IMR-90 (cell line): ENCODE data around the gene TMA7. TPM values are rescaled to one million over a fixed set of nuclear protein-coding genes. Genes with fewer than 3 reads are reported as not detected.

Experiments
- ATAC-seq: fragments of 200-7000 bp; cut with Tn5 transposase; 2 replicates; pipeline ENCODE4 v1.9.1; 2020; ENCODE audit warnings: low read depth, mild to moderate bottlenecking, moderate library complexity
- BruUV-seq: library from RNA; stranded (reverse); fragments of 400-500 nt; replicated peaks from 2 replicates; lab custom pipeline; 2021; lab: Mats Ljungman, UMichigan
- CTCF ChIA-PET: fragments of 300-600 bp; formaldehyde crosslinking; extraction: SDS; loops from one replicate; lab custom pipeline; 2021; ENCODE audit warnings: antibody characterized with exemption; lab: Yijun Ruan, JAX
- POLR2A ChIA-PET: fragments of 300-600 bp; sonication (Branson Sonifier 250); formaldehyde crosslinking; loops from one replicate; lab custom pipeline; 2022; ENCODE audit warnings: antibody characterized with exemption; ENCODE audit not compliant: unreplicated experiment; lab: Charles Lee
- DNase-seq: peaks from one replicate; pipeline ENCODE4 v3.0.0; 2013
- H2AFZ ChIP-seq: replicated peaks from 2 replicates; pipeline ENCODE3; 2013; ENCODE audit warnings: low read length, mild to moderate bottlenecking; ENCODE audit not compliant: poor library complexity
- H2AK5ac ChIP-seq: 2 replicates; pipeline ENCODE4 v1.6.1; 2013; ENCODE audit warnings: low read depth, low read length, inconsistent platforms
- H2AK9ac ChIP-seq: replicated peaks from 2 replicates; pipeline ENCODE3; 2013; ENCODE audit warnings: mild to moderate bottlenecking, low read depth, low read length, moderate library complexity; ENCODE audit not compliant: poor library complexity
- H2BK120ac ChIP-seq: 2 replicates; pipeline ENCODE4 v1.6.1; 2013; ENCODE audit warnings: low read depth, low read length, inconsistent platforms
- H2BK15ac ChIP-seq: 3 replicates; pipeline ENCODE4 v1.6.1; 2013; ENCODE audit warnings: low read depth, low read length, inconsistent platforms
- H2BK20ac ChIP-seq: 2 replicates; pipeline ENCODE4 v1.6.1; 2013; ENCODE audit warnings: low read depth, mild to moderate bottlenecking, inconsistent platforms, low read length, moderate library complexity
- H2BK5ac ChIP-seq: 2 replicates; pipeline ENCODE4 v1.6.1; 2013; ENCODE audit warnings: mild to moderate bottlenecking, low read depth, low read length, inconsistent platforms; ENCODE audit not compliant: poor library complexity, severe bottlenecking
- H3K14ac ChIP-seq: replicated peaks from 2 replicates; pipeline ENCODE4 v1.6.1; 2013; ENCODE audit warnings: low read depth, low read length, inconsistent platforms
- H3K18ac ChIP-seq: 2 replicates; pipeline ENCODE4 v1.6.1; 2013; ENCODE audit warnings: low read depth, low read length, control low read depth
- H3K23ac ChIP-seq: 2 replicates; pipeline ENCODE4 v1.6.1; 2013; ENCODE audit warnings: low read depth, low read length, inconsistent platforms
- H3K27ac ChIP-seq: 2 replicates; pipeline ENCODE4 v1.5.1; 2013; ENCODE audit warnings: mild to moderate bottlenecking, control low read depth, low read length; ENCODE audit not compliant: insufficient read depth
- H3K27me3 ChIP-seq: 2 replicates; pipeline ENCODE4 v1.6.1; 2013; ENCODE audit warnings: low read length; ENCODE audit not compliant: control insufficient read depth, insufficient read depth
- H3K36me3 ChIP-seq: 2 replicates; pipeline ENCODE4 v1.6.1; 2013; ENCODE audit warnings: low read length, mixed read lengths; ENCODE audit not compliant: control insufficient read depth, insufficient read depth
- H3K4ac ChIP-seq: 2 replicates; pipeline ENCODE4 v1.6.1; 2013; ENCODE audit warnings: low read depth, low read length, inconsistent platforms
- H3K4me1 ChIP-seq: 2 replicates; pipeline ENCODE4 v1.6.1; 2013; ENCODE audit warnings: low read length, mixed read lengths; ENCODE audit not compliant: control insufficient read depth, insufficient read depth
- H3K4me2 ChIP-seq: 2 replicates; pipeline ENCODE4 v1.6.1; 2013; ENCODE audit warnings: low read depth, mild to moderate bottlenecking, control low read depth, low read length, moderate library complexity
- H3K4me3 ChIP-seq: 2 replicates; pipeline ENCODE4 v1.5.1; 2013; ENCODE audit warnings: low read depth, mild to moderate bottlenecking, control low read depth, low read length, moderate library complexity; ENCODE audit not compliant: insufficient read depth
- H3K56ac ChIP-seq: 2 replicates; pipeline ENCODE4 v1.6.1; 2013; ENCODE audit warnings: low read length, inconsistent platforms; ENCODE audit not compliant: insufficient read depth; ENCODE audit errors: extremely low read depth
- H3K79me1 ChIP-seq, 2 experiments: 2 replicates each; pipeline ENCODE4 v1.6.1; 2013; ENCODE audit warnings: low read length in 2 of 2, inconsistent platforms in 1 of 2, low read depth in 1 of 2
- H3K9ac ChIP-seq: 2 replicates; pipeline ENCODE4 v1.6.1; 2013; ENCODE audit warnings: low read depth, low read length, control low read depth
- H3K9me1 ChIP-seq: 2 replicates; pipeline ENCODE4 v1.6.1; 2013; ENCODE audit warnings: low read length, inconsistent platforms; ENCODE audit not compliant: insufficient read depth
- H3K9me3 ChIP-seq: 2 replicates; pipeline ENCODE4 v1.6.1; 2013; ENCODE audit warnings: low read length; ENCODE audit not compliant: control insufficient read depth, insufficient read depth
- H4K20me1 ChIP-seq: 2 replicates; pipeline ENCODE4 v1.6.1; 2013; ENCODE audit warnings: low read length, inconsistent platforms; ENCODE audit not compliant: insufficient read depth
- H4K5ac ChIP-seq: 2 replicates; pipeline ENCODE4 v1.6.1; 2013; ENCODE audit warnings: mild to moderate bottlenecking, low read depth, low read length, control low read depth
- H4K8ac ChIP-seq, 2 experiments: 2 replicates each; pipeline ENCODE4 v1.6.1; 2013; ENCODE audit warnings: low read depth in 2 of 2, low read length in 2 of 2, control low read depth in 1 of 2, inconsistent platforms in 1 of 2
- H4K91ac ChIP-seq: 2 replicates; pipeline ENCODE4 v1.6.1; 2013; ENCODE audit warnings: low read depth, low read length, inconsistent platforms; ENCODE audit not compliant: insufficient read depth
- CEBPB ChIP-seq: IDR thresholded peaks from 2 replicates; pipeline ENCODE4 v1.6.1; 2012; ENCODE audit warnings: low read depth, low read length, improper control_type of control experiment
- CHD1 ChIP-seq: IDR thresholded peaks from 2 replicates; pipeline ENCODE4 v1.6.1; 2012; ENCODE audit warnings: low read depth, low read length, improper control_type of control experiment
- FOS ChIP-seq: fragments of 150-350 bp; IDR thresholded peaks from 2 replicates; pipeline ENCODE4 v1.6.1; 2016; ENCODE audit warnings: low read depth, low read length
- MAZ ChIP-seq: IDR thresholded peaks from 2 replicates; pipeline ENCODE4 v1.6.1; 2012; ENCODE audit warnings: low read depth, mild to moderate bottlenecking, low read length, improper control_type of control experiment, moderate library complexity, borderline replicate concordance
- NFE2L2 ChIP-seq: fragments of 150-350 bp; IDR thresholded peaks from 2 replicates; pipeline ENCODE4 v1.6.1; 2016; ENCODE audit warnings: low read depth, mild to moderate bottlenecking, low read length
- RAD21 ChIP-seq: IDR thresholded peaks from 2 replicates; pipeline ENCODE4 v1.6.1; 2012; ENCODE audit warnings: low read length, improper control_type of control experiment
- RCOR1 ChIP-seq: IDR thresholded peaks from 2 replicates; pipeline ENCODE4 v1.6.1; 2012; ENCODE audit warnings: mild to moderate bottlenecking, low read length, improper control_type of control experiment; ENCODE audit not compliant: insufficient replicate concordance
- RFX5 ChIP-seq: IDR thresholded peaks from 2 replicates; pipeline ENCODE4 v1.8.0; 2012; ENCODE audit warnings: low read depth, mild to moderate bottlenecking, low read length, moderate library complexity
- SMC3 ChIP-seq: fragments of 150-350 bp; IDR thresholded peaks from 2 replicates; pipeline ENCODE4 v1.6.1; 2016; ENCODE audit warnings: low read depth, mild to moderate bottlenecking, antibody characterized with exemption, low read length, moderate library complexity
- WGBS, 2 experiments: methylation state at CpG; one replicate each; pipeline versions ENCODE4 v1.1.5 to v1.1.7; 2013; ENCODE audit warnings: missing lambda C conversion rate in 2 of 2; ENCODE audit not compliant: insufficient read length in 1 of 2; ENCODE audit errors: extremely low coverage in 2 of 2; 5-methylcytosine and 5-hydroxymethylcytosine counted together
- dilution Hi-C: fragments of 300-500 bp; cut with HindIII; formaldehyde crosslinking; loops from one replicate; pipeline ENCODE4 v1.14.3; 2018; ENCODE audit warnings: low sequenced_read_pairs; ENCODE audit not compliant: unreplicated experiment
- in situ Hi-C: fragments of 300-500 bp; cut with MboI; formaldehyde crosslinking; loops from 3 replicates; pipeline ENCODE4 v1.14.3; 2019; ENCODE audit warnings: low sequenced_read_pairs, inconsistent platforms, mixed read lengths
- intact Hi-C: fragments of 100-400 bp; cut with micrococcal nuclease; formaldehyde crosslinking; loops from 2 replicates; pipeline ENCODE4 v1.10.0; 2022
- polyA plus RNA-seq, 3 experiments: library from polyadenylated mRNA; depleted of rRNA; stranded (reverse); fragments of >200 nt; gene quantifications; 2 replicates each; pipeline ENCODE4 v1.2.3, GENCODE V29; 2012; ENCODE audit warnings: low replicate concordance in 1 of 3
- total RNA-seq: library from RNA; depleted of rRNA; stranded (reverse); fragments of >200 nt; gene quantifications from 2 replicates; pipeline ENCODE4 v1.2.3, GENCODE V29; 2012
- TF ChIP-seq, protein P1 (sequence below): conservative IDR thresholded peaks from 2 replicates; pipeline ENCODE4 v1.5.1; 2012; ENCODE audit warnings: mild to moderate bottlenecking, low read depth, low read length, improper control_type of control experiment
- TF ChIP-seq, protein P2 (sequence below): fragments of 150-350 bp; IDR thresholded peaks from 2 replicates; pipeline ENCODE4 v1.6.1; 2016; ENCODE audit warnings: low read depth, mild to moderate bottlenecking, low read length, moderate library complexity, borderline replicate concordance
- TF ChIP-seq, protein P3 (sequence below): fragments of 150-350 bp; IDR thresholded peaks from 2 replicates; pipeline ENCODE4 v1.6.1; 2017; ENCODE audit warnings: mild to moderate bottlenecking, antibody characterized with exemption, low read length, low read depth

Gene TMA7
- total and polyA plus RNA-seq, 2 of the 4 experiments (the other 2 are of a cell fraction), result 81.9 to 240 TPM

DNA sequence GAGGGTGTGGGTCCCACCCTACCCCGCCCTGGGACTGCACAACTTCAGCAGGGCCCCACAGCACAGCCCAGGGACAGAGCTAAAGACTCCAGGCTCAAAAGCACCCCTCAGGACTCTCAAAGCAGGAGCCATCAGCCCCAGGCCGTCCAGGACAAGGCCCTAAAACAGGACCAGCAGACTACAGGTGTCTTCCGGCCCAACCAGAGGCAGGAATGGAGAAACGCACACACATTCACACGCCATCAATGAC lies 32.5 kb downstream of the TMA7 start:
- Histone ChIP-seq H4K91ac (peak overlapping the region; percentile 93), H2AFZ (peak overlapping the region; percentile 95), H4K5ac (peak overlapping the region; percentile 77), H4K8ac (peak overlapping the region; percentile 91 to 97), H4K20me1 (no peaks in the 10 kb centered on the region; the same call in 1 of the 2 replicates), H3K23ac (peak overlapping the region; percentile 100), H3K18ac (peak overlapping the region; percentile 72), H2AK5ac (peak overlapping the region; percentile 98), H3K9me3 (no peaks in the 10 kb centered on the region), H3K4me3 (peak overlapping the region; percentile 68), H3K4me2 (peak overlapping the region; percentile 59), H3K79me1 (peaks cover 4 to 56% of the 10 kb centered on the region in 2 experiments), H3K9ac (peak overlapping the region; percentile 96), H3K56ac (peak overlapping the region; percentile 91), H3K36me3 (peaks cover 25% of the 10 kb centered on the region), H3K9me1 (peaks cover 12% of the 10 kb centered on the region; the same call in 1 of the 2 replicates), H2BK15ac (peak overlapping the region; percentile 82; the same call in 2 of the 3 replicates), H2AK9ac (peak overlapping the region; percentile 99), H3K4ac (peak overlapping the region; percentile 100), H2BK5ac (peak overlapping the region; percentile 94), H3K27me3 (no peaks in the 10 kb centered on the region), H2BK20ac (peak overlapping the region; percentile 50; the same call in 1 of the 2 replicates), H3K14ac (peak overlapping the region; percentile 100), H2BK120ac (peak overlapping the region; percentile 89), H3K4me1 (peaks cover 6% of the 10 kb centered on the region), H3K27ac (peak overlapping the region; percentile 94)
- TF ChIP-seq, protein P1, sequence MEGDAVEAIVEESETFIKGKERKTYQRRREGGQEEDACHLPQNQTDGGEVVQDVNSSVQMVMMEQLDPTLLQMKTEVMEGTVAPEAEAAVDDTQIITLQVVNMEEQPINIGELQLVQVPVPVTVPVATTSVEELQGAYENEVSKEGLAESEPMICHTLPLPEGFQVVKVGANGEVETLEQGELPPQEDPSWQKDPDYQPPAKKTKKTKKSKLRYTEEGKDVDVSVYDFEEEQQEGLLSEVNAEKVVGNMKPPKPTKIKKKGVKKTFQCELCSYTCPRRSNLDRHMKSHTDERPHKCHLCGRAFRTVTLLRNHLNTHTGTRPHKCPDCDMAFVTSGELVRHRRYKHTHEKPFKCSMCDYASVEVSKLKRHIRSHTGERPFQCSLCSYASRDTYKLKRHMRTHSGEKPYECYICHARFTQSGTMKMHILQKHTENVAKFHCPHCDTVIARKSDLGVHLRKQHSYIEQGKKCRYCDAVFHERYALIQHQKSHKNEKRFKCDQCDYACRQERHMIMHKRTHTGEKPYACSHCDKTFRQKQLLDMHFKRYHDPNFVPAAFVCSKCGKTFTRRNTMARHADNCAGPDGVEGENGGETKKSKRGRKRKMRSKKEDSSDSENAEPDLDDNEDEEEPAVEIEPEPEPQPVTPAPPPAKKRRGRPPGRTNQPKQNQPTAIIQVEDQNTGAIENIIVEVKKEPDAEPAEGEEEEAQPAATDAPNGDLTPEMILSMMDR, result no peak
- TF ChIP-seq, protein P2, sequence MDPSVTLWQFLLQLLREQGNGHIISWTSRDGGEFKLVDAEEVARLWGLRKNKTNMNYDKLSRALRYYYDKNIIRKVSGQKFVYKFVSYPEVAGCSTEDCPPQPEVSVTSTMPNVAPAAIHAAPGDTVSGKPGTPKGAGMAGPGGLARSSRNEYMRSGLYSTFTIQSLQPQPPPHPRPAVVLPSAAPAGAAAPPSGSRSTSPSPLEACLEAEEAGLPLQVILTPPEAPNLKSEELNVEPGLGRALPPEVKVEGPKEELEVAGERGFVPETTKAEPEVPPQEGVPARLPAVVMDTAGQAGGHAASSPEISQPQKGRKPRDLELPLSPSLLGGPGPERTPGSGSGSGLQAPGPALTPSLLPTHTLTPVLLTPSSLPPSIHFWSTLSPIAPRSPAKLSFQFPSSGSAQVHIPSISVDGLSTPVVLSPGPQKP, result no peak
- TF ChIP-seq CHD1, result no peak
- TF ChIP-seq MAZ, result no peak
- no peak for TF ChIP-seq NFE2L2
- TF ChIP-seq CEBPB, result no peak
- no peak for TF ChIP-seq RFX5
- TF ChIP-seq FOS, result no peak
- no peak for TF ChIP-seq SMC3
- TF ChIP-seq, protein P3, sequence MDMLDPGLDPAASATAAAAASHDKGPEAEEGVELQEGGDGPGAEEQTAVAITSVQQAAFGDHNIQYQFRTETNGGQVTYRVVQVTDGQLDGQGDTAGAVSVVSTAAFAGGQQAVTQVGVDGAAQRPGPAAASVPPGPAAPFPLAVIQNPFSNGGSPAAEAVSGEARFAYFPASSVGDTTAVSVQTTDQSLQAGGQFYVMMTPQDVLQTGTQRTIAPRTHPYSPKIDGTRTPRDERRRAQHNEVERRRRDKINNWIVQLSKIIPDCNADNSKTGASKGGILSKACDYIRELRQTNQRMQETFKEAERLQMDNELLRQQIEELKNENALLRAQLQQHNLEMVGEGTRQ, result no peak
- no peak for TF ChIP-seq RAD21
- no peak for TF ChIP-seq RCOR1
- DNase-seq (no peak), ATAC-seq (peak; percentile 59)
- ChIA-PET POLR2A (interaction anchor here (0.5 kb wide), 1 partner anchor 49 kb away, joined by 3 read pairs; no protein-coding TSS in a partner anchor), CTCF (interaction anchor here (0.7 to 1.6 kb wide), 5 partner anchors 13 to 76 kb away, joined by 3 read pairs; no protein-coding TSS in a partner anchor)
- dilution Hi-C loops, result no loop called here
- intact Hi-C loops, result loop anchor here (2.0 kb wide), 2 partner anchors 76 to 162 kb away; partner anchors contain the start of gene SLC26A6
- in situ Hi-C loops, result no loop called here
- WGBS, 2 experiments, result 0% methylated on average over 3 of the region's 5 CpGs; no CpG with 5 or more reads in 1 of the 2 experiments
- no TSS peak for BruUV-seq
